GM21423 (cell line): ENCODE results near the gene ZNF740.

Experiments
- ATAC-seq: cut with Tn5 transposase; IDR thresholded peaks from one replicate; pipeline ENCODE4 v1.9.1; 2021; ENCODE audit warnings: mild to moderate bottlenecking, moderate library complexity; ENCODE audit not compliant: unreplicated experiment

Gene ZNF740

DNA sequence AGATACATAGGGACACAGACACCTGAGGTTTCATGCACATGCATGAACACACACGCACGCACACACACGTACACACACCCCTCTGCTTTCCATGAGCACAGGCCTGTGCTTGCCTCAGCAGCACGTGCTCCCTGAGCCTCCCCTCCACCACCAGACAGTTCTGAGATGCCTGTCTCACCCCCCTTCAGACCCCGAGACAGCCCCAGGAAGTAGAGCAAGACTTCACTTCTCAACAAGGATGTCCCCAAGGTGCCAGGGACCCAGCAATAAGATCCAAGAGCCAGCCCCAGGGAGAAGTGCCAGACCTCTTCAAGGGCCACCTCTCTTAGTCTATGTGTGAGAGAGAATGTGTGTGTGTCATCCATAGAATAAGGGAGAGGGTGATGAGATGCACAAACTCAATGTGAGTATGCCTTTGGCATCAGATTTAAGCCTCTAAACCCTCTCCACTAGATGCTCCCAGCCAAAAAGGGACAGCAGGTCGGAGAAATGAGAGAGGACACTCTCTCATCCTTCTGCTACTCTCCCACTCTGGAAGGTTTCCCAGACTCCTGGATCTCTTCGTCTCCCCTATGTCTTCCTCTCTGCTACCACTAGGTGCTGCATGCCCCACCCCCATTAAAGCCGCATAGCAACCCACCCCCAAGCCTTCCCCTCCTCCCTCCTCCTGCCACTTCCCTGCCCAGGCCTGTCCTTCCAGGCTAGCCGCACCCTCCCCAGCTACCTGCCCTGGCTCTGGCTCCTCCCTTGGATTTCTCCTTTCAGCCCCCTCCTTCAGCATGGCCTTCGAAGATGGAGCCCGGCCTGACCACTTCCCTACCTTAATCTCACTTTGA is 43.8 kb downstream of the ZNF740 start:
- no peak for ATAC-seq

DNA sequence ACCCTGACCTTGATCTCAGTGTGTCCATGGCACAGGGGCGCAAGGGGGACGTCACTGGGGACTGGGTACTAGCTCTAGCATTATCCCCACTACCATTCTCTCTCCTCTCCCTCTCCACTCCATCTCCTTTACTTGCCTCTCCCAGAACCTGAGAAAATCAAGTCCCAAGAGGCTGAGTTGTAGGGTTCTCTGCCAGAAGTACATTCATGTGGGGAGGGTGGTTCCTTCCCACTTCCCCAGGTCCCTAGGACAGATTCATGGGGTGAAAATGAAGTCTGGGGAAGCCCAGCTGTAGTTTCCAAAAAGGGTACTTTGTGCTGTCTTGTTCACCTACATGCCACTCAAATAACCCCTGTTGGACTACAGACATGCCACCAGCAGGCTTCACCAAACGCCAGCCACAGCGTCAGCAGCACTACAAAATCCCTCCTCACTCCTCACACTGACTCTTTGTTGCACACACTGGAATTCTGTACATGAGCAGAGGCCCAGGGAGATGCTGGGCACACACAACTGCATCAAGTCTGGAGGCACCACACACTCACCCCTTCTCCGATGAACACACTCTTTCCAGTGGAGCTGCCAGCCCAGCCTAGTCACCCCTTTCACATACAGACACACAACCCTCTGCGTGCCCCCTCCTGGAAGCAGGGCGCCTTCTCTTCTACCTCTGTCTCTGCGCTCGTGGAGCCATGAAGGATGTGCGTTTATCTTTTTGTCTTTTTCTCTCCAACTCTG is 44.5 kb downstream of the ZNF740 start:
- ATAC-seq = no peak

DNA sequence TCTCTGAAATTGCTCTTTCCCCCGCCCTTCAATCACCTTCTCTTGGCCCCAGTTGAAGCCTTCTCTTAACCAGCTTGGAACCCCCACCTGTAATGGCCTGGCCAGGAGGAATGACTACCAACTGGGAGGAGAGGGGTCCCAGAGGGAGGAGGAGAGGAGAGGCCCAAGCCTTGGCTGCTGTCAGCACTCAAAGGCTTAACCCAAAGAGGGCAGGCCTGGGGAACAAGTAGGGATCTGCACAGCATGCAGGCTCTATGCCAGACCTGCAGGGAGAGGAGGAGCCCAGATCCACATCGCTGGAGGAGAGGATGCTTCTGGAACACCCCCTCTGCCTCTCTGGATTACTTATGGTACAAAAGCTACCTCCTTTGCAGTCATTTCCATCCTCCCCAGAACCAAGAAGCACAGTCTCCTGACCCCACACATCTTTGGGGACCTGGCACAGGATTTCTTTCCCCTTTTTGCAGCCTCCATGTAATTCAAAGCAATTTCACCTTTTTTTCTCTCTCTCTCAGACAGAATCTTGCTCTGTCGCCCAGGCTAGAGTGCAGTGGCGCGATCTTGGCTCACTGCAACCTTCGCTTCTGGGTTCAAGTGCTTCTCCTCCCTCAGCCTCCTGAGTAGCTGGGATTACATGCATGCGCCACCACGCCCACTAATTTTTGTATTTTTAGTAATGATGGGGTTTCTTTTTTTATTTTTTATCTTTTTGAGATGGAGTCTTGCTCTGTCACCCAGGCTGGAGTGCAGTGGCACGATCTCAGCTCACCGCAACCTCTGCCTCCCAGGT is 45.3 kb downstream of the ZNF740 start:
- no peak for ATAC-seq

DNA sequence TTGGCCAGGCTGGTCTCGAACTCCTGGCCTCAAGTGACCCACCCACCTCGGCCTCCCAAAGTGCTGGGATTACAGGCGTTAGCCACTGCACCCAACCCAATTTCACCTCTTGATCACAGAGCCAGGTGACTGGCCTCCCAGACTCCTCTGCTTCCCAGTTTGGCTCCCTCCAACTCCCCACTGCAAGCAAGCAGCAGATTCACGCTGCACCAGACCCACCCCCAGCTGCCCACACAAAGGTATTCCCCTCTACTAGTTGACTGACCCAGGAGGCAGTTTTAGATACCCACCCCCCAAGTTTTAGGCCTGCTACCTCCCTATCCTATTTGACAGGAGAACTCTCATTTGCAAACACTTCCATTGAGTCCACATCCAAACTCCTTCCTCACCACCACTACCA is 46.3 kb downstream of the ZNF740 start:
- ATAC-seq = no peak

DNA sequence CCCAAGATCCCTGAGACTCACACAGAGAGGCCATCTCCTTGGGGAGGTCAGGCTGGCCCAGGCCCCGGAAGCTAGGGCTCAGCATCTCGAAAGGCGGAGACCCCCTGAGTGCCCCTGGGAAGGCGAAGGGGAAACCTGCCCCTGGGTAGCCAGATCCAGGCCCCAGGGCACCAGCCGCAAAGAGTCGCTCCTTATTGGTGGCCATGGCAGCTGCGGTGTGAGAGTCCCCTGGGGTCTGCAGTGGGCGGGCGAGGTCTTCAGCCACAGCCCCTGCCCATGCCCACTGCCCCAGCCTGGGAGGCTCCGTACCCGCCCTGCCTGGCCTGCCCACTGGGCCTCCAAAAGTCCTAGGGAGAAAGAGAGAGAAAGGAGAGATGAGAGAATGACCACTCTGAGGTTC is 46.8 kb downstream of the ZNF740 start:
- no peak for ATAC-seq

DNA sequence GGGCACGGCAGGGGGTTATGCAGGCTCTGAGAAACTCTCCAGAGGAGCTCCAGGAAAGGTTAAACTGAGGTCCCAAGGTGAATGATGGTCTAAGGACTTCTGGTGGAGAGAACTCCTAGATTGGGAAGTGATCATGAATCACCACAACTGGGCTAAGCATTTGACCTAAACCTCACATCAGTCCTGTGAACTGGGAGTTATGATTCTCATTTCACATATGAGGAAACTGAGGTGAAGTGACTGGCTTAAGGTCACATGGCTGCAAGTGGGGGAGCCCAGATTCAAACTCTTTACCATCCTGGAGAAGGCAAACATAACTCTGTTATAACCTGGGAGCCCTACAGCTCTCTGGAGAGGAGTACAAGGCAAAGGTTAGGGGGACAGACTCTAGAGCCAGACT is 47.3 kb downstream of the ZNF740 start:
- ATAC-seq = no peak

DNA sequence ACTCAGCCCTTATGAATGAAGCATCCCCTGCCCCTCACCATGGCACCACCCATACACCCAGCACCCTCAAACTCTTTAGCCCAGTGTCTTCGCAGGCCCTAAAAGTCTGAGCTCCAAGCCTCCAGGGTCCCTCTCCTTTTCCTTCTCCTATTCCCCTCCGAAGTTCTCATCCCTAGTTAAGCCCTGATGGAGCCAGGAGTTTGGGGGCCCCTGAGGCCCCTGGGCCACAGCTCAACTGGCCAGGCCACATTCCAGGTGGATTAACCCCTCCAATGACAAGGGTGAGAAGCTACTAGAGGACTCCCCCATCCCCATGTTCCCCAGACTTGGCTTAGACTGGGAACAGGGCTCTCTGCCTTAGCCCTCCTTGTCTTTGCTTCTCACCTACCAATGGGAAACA is 48.9 kb downstream of the ZNF740 start:
- ATAC-seq = no peak

DNA sequence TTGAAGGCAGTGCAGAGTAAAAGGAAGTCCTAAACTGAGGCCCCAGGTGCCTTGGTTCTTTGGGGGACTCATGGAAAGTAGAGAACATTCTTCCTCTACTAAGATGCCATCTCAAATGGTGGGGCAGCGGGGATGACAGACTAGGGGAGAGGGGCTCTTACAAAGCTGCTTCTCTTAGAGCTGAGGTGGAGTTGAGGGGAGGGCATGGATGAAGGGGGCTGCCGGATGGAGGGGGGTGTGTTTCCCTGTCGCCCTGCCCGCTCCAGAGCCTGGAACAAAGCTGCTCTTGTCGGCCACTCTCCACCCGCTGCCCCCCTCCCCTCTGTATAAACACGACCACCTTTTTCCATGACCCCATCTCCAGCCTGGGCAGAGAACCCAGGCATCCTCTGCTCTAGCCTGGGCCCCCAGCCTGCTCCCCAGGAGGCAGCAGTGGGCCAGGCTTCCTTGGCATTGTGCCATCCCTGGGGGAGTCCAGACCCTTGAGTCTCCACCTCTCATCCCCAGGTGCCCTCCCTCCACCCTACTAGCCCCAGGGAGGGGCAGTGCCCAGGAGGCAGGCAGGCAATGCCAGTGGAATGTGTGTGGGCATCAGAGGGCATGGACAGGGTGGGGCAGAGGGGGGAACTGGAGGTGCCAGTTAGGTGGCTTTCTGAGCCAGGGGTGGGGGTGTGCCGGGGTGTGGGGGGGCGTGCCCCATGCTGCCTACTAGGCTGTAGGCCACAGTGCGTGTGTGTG is 49.8 kb downstream of the ZNF740 start:
- no peak for ATAC-seq

DNA sequence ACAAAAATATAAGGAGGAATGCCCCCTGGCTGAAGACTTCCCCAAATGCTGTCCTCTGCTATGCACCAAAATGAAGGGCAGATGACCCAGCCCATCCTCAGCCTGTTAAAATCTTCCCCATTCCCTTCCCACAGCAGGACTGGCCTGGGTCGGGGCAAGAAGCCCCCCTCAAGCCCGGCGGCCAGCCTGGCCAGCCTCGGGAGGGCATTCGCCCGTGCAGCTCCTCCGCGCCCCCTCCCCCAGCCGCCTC is 51.1 kb downstream of the ZNF740 start:
- ATAC-seq = no peak

DNA sequence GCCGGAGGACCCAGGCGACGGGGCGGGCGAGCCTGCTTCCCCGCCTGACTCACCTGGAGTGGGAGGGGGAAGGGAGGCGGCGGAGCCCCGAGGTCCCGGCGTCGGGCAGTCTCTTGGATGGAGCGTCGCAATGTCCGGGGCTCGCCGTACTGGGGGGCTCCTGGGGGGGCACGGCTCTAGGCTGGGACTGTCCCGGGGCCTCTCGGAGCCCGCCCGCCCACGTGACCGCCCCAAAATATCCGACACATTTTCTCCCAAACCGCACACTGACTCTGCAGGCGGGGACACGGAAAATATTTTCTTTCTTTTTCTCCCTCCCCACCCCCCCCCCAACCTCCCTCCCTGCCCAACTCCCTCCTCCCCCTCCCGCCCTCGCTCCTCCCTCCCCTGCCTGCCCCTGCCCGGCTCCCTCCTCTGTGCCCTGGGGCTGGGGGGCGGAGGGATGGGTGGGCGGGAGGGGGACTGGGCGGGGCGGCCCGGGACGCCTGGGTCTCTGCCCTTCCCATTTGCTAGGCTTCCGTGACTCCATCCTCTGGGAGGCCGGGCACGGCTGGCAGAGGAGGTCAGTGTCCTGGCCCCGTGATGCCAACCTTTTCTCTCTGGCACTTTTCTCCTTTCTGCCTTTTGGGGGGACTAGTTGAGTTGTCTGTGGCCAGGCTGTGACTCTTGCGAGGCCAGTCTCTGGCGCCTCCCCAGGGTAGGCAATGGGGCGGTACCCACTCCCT is 51.6 kb downstream of the ZNF740 start, which contains the start of gene RARG:
Gene RARG (minus strand): TSS at position 289 of the 725 bp plus-strand sequence. CDS start 4,664 bp downstream, outside the sequence.
- ATAC-seq = no peak

DNA sequence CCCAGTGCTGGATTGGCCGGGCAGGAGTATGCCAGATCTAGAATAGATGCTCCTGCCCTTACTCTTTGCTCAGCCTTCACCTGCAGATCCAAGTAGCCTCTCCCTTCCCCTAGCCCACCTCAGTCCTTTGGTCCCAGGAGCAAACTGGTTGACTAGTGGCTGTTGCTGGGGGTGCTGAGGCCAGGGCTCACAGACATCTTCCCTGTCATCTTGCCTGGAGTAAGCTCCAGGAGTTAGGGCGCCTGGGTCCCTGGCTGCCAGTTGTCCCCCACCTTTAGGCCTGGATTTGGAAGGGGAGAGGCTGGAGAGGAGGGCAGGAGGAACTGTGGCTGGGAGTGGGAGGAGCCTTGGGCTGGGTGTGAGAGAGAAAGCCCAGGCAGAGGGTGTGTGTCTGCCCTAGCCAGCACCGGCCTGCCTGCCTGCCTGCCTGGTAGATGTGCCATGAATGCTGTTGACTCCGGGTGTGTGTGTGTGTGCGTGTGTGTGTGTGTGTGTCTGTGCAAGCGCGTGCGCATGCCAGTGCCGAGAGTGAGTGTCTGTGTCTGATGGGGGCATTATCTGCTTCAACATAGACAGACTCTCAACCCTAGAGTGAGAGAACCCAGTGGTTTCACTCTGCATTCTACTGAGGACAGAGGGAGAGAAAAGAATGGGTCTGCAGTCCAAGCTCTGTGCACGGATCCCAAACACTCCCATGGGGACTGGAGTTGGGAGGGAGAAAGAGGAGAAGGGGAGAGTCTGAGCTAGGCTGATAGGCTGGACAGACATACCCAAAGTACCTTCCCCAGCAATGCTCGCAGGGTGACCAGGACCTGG is 52.3 kb downstream of the ZNF740 start:
- no peak for ATAC-seq

DNA sequence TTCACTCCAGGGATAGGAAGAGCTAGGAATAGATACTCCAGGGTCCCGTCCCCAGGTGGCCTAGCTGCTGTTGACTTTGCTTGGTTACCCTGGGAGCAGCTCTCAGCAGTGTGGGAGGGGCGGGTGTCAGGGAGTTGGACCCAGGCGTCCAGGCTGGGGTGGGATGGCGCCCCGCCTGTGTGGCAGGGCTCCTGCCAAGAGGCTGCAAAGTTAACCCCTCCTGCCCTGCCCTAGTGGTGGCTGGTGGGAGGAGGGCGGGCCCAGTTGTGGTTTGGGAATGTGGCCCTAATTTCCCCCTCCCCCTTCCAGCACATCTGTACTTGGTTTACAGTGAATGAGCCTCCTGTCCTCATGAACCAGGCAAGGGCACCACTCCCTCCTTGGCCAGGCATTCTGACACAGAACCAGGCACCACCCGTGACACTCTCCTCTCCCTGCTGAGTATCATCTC is 53.2 kb downstream of the ZNF740 start:
- no peak for ATAC-seq

DNA sequence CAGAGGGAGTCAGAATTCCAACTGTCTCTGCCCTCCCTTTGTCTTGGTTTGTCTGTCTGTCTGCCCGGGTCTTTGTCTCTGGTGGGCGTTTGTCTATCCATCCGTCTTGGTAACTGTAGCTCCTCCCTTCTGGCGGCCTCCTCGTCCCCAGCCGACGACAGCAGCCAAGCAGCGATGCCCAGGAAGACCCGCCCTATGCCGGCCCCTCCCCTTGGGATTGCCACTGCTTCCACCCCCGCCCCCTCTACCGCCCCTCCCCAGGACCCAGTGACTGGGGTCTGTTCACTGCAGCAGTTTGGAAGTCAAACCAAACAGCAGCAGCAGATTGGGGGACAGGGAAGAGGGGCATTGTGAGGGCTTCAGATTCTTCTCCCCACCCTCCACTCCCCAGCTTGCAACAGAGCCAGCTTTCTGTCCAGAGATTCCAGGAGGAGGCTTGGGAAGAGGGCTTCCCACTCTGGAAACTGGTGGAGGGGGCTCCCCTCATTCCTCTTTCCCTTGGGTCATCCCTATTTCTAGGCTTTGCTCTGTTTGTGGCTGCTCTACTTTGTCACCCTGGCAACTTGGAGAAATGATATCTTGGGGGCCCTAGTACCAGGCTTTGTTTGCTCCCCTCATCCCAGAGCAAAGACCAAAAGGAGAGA is 53.9 kb downstream of the ZNF740 start:
- ATAC-seq = no peak

DNA sequence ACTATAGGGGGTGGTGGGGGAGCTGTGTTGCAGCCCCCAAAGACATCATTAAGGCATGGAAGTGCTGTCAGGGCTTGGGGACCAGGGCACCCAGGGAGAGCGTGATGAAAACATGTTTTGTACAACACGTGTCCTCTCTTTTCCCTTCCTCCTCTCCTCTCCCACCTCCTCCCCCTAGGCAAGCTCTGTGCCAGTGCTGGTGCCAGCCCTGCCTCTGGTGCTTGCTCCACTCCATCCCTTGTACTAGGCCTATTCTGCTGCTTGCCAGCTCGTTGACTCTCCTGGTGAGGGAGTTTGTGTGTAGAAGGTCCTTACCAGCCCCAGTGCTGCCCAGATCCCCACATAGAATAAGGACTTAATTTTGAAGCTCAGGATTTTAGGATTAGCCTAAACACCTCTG is 54.6 kb downstream of the ZNF740 start:
- no peak for ATAC-seq

DNA sequence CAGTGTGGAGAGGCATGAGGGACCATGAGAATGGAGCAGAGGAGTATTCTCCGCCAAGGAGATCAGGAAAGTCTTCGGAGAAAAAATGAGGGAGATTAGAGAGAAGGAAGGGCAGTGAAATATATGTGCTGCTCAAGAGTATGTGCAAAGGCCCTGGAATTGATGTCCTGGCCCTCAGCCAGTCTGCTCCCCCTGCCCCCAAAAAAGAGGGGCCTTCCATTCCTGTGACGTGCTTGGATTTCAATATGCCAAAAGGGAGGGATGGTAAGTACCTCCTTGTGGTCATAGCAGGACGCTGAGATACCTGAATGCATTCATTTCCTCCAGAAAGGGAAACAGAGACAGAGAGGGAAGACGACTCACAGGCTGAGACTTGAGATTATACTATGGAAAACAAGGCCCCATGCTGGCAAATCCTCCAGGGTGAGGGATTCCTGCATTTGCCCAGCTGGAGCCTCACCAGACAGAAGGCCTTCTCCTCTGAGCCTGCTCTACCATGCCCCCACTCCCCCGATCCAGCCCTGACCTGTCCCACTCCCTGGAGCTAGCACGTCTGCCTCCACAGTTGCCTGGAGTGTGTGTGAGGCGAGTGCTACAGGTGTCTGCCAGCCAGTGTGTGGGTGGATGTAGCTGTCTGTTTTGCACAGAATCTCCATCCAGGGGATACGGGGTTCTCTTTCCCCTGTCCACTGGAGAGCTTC is 55.4 kb downstream of the ZNF740 start:
- no peak for ATAC-seq

DNA sequence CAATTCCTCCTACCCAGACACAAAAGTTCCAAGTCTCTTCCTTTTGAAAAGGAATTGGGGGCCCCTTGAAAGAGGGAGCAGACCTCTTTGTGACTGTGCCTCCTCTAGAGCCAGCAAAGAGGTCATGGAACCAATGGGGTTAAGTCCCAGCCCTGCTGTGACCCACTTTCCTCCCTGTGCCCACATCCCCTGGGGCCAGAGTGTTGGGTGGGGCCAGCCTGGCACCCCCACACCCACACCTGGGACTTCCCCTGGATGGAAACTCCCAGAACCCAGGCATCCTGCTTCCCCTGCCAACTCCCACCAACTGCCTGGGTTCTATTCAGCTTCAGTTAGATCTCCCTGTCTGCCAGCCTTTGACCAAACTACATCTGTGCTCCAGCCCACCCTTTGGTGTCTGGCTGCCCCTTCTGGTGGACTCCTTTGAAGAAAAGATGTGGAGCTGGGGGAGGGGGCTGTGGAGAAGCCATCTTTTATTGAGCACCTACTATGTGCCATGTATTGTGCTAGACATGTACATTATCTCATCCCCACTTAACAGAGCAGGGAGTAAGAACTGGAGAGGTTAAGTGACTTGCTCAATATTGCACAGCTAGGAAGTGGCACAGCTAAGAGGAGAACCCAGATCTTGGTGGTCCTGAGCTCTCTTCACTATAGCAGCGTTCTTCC is 56.1 kb downstream of the ZNF740 start:
- ATAC-seq = no peak

DNA sequence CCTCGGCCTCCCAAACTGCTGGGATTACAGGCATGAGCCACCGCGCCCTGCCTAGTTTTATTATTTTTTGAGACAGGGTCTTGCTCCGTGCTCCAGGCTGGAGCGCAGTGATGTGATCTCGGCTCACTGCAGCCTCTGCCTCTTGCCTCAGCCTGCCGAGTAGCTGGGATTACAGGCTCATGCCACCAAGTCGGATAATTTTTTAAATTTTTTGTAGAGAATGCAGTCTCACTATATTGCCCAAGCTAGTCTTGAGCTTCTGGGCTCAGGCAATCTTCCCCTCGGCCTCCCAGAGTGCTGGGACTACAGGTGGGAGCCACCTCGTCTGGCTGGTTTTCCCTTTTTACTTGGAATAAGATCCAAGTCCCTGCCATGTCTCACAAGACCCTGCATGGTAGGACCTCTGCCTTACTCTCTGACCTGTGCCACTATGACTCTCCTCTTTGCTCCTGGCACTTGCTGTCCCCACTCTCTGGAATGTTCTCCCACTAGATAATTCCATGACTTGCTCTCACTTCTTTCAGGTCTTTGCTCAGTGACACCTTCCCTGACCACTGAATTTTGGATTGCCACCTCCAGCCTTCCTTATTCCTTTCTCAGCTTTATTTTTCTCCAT is 59.2 kb downstream of the ZNF740 start:
- ATAC-seq = no peak
